ENCODE measurements around the gene RAX.

RAX gene

DNA sequence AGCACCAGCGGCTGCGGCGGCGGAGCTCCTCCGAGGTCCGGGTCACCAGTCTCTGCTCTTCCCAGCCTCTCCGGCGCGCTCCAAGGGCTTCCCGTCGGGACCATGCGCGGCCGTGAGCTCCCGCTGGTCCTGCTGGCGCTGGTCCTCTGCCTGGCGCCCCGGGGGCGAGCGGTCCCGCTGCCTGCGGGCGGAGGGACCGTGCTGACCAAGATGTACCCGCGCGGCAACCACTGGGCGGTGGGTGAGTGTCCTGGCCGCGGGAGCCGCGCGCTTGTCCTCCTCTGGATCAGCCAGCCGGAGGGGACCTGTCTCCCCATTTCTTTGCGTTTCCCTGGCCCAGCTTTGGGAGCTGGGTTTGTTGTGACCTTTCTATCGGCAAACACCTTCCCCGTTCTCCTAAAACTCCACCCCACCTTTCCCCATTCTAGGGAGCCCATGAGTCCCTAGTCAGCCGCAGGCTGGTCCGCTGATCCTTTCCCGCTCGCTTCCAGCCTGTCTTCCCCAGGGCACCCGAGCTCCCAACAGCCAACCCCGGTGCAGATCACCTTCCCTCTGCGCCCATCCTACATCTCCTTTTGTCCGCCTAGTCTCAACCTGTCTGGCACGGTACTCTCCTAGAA lies 53.0 kb downstream of the RAX start:
- Histone ChIP-seq H2BK120ac (ENCODE audit: insufficient read depth, low read length, poor library complexity) (no peak overlapping the region), H3K4ac (ENCODE audit: low read depth, low read length) (no peak overlapping the region), H2BK5ac (ENCODE audit: low read depth, low read length, poor library complexity) (no peak overlapping the region), H4K8ac (ENCODE audit: low read depth, low read length) (no peak overlapping the region), H3K36me3 (ENCODE audit: control insufficient read depth in 1 of 2, insufficient read depth in 2 of 2, low read length in 2 of 2) (no peaks in the 10 kb centered on the region), H3K79me1 (ENCODE audit: low read length) (no peaks in the 10 kb centered on the region), H3K18ac (ENCODE audit: low read length) (no peak overlapping the region), H3K14ac (ENCODE audit: low read length) (no peak overlapping the region), H3K4me1 (ENCODE audit: control insufficient read depth in 1 of 2, insufficient read depth in 2 of 2, low read length in 2 of 2) (no peaks in the 10 kb centered on the region), H2BK12ac (ENCODE audit: low read length) (no peak overlapping the region), H4K12ac (ENCODE audit: low read depth, low read length) (no peak overlapping the region), H3K9ac (ENCODE audit: low read length) (no peak overlapping the region), H3K4me2 (ENCODE audit: low read length) (peak overlapping the region; percentile 48), H3K27me3 (ENCODE audit: insufficient read depth, low read length) (peaks cover 47% of the 10 kb centered on the region), H3K23ac (ENCODE audit: low read length) (no peak overlapping the region), H4K91ac (ENCODE audit: low read depth, low read length) (no peak overlapping the region), H3K27ac (ENCODE audit: low read depth, low read length) (no peak overlapping the region), H3K79me2 (ENCODE audit: control insufficient read depth, insufficient read depth, low read length, poor library complexity) (no peaks in the 10 kb centered on the region), H3K4me3 (ENCODE audit: low read depth, low read length) (no peak overlapping the region), H2AFZ (ENCODE audit: insufficient read depth, low read length, poor library complexity) (no peak overlapping the region), H2AK5ac (ENCODE audit: low read length) (no peak overlapping the region), H3K9me3 (ENCODE audit: insufficient read depth, low read depth, low read length) (no peaks in the 10 kb centered on the region)
- WGBS (ENCODE audit: extremely low coverage, insufficient coverage, insufficient read length): no CpG with 5 or more reads among the region's 46 CpGs
- DNase-seq: no peak

DNA sequence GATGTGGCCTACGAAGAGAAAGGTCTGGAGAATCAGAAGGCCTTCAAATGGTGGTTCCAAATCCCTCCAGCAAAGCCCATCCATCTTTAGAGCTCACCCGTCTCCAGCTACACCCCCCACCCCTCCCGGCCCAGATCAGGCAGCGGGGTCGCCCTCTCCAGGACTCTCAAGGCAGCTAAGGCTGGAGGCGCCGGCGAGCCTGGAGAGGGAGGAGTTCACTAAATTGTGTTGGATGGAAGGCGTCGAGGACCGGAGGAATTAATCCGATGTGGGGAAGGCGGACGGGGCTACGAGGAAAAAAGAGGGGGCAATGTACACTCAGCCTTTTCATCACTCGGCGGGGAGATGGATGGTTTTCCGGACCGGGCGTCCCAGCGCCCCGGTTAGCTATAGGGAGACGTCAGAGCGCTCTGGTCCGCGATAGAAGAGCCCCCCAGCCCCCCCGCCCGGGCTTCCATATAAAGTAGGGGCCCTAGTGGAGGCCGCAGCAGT lies 53.5 kb downstream of the RAX start, which contains the start of gene GRP:
TSS of gene GRP (plus strand) at position 487 of the 492 bp plus-strand sequence. CDS start 108 bp downstream, outside the sequence.
- no peak within 1 kb of the TSS for H3K4ac ChIP-seq (ENCODE audit: low read depth, low read length)
- WGBS (ENCODE audit: extremely low coverage, insufficient coverage, insufficient read length): no CpG with 5 or more reads among the region's 29 CpGs
- no peaks in the 10 kb centered on the region for H3K9me3 ChIP-seq (ENCODE audit: insufficient read depth, low read depth, low read length)
- no peak within 1 kb of the TSS for H3K18ac ChIP-seq (ENCODE audit: low read length)
- H3K79me2 ChIP-seq (ENCODE audit: control insufficient read depth, insufficient read depth, low read length, poor library complexity): no peaks in the 10 kb centered on the region
- H4K91ac ChIP-seq (ENCODE audit: low read depth, low read length): no peak within 1 kb of the TSS
- H2AFZ ChIP-seq (ENCODE audit: insufficient read depth, low read length, poor library complexity): no peak within 1 kb of the TSS
- no peak within 1 kb of the TSS for H2BK5ac ChIP-seq (ENCODE audit: low read depth, low read length, poor library complexity)
- H3K4me1 ChIP-seq (ENCODE audit: control insufficient read depth in 1 of 2, insufficient read depth in 2 of 2, low read length in 2 of 2): no peaks in the 10 kb centered on the region
- no peak within 1 kb of the TSS for H3K23ac ChIP-seq (ENCODE audit: low read length)
- H2BK12ac ChIP-seq (ENCODE audit: low read length): no peak within 1 kb of the TSS
- H4K12ac ChIP-seq (ENCODE audit: low read depth, low read length): no peak within 1 kb of the TSS
- H2BK120ac ChIP-seq (ENCODE audit: insufficient read depth, low read length, poor library complexity): no peak within 1 kb of the TSS
- H3K79me1 ChIP-seq (ENCODE audit: low read length): no peaks in the 10 kb centered on the region
- H3K27me3 ChIP-seq (ENCODE audit: insufficient read depth, low read length): peaks cover 47% of the 10 kb centered on the region
- no peak within 1 kb of the TSS for H3K4me3 ChIP-seq (ENCODE audit: low read depth, low read length)
- no peak within 1 kb of the TSS for H3K27ac ChIP-seq (ENCODE audit: low read depth, low read length)
- H3K36me3 ChIP-seq (ENCODE audit: control insufficient read depth in 1 of 2, insufficient read depth in 2 of 2, low read length in 2 of 2): no peaks in the 10 kb centered on the region
- H2AK5ac ChIP-seq (ENCODE audit: low read length): no peak within 1 kb of the TSS
- H3K4me2 ChIP-seq (ENCODE audit: low read length): peak within 1 kb of the TSS; percentile 48
- no peak for DNase-seq
- H3K9ac ChIP-seq (ENCODE audit: low read length): no peak within 1 kb of the TSS
- no peak within 1 kb of the TSS for H4K8ac ChIP-seq (ENCODE audit: low read depth, low read length)
- no peak within 1 kb of the TSS for H3K14ac ChIP-seq (ENCODE audit: low read length)

DNA sequence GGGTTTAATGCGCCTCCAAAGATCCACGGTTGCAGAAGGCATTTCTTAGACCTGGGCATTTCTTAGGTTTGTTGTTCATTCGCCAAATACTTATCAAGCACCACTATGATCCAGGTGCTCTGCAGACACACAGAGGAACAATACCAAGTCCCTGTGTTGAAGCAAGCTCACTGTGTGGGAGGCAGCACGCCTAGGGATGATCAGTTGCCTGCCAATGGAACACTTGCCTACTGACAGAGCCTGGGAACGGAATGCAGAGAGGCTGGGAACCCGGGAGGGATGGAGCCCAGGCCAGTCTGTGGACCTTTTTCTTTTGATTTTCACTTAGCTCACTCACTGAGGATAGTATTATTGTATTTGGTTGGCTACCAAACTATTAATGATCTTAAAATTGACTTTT lies 55.2 kb downstream of the RAX start:
- no peaks in the 10 kb centered on the region for H3K36me3 ChIP-seq (ENCODE audit: control insufficient read depth in 1 of 2, insufficient read depth in 2 of 2, low read length in 2 of 2)
- no peak overlapping the region for H4K91ac ChIP-seq (ENCODE audit: low read depth, low read length)
- H2BK12ac ChIP-seq (ENCODE audit: low read length): no peak overlapping the region
- H3K4me3 ChIP-seq (ENCODE audit: low read depth, low read length): no peak overlapping the region
- no peak overlapping the region for H4K8ac ChIP-seq (ENCODE audit: low read depth, low read length)
- no peak overlapping the region for H2AFZ ChIP-seq (ENCODE audit: insufficient read depth, low read length, poor library complexity)
- no peak overlapping the region for H3K4me2 ChIP-seq (ENCODE audit: low read length)
- no peak overlapping the region for H2BK120ac ChIP-seq (ENCODE audit: insufficient read depth, low read length, poor library complexity)
- H3K18ac ChIP-seq (ENCODE audit: low read length): no peak overlapping the region
- H3K27ac ChIP-seq (ENCODE audit: low read depth, low read length): no peak overlapping the region
- peaks cover 41% of the 10 kb centered on the region for H3K27me3 ChIP-seq (ENCODE audit: insufficient read depth, low read length)
- H3K4ac ChIP-seq (ENCODE audit: low read depth, low read length): no peak overlapping the region
- no peaks in the 10 kb centered on the region for H3K79me2 ChIP-seq (ENCODE audit: control insufficient read depth, insufficient read depth, low read length, poor library complexity)
- no peak overlapping the region for H3K23ac ChIP-seq (ENCODE audit: low read length)
- H2AK5ac ChIP-seq (ENCODE audit: low read length): no peak overlapping the region
- H3K9ac ChIP-seq (ENCODE audit: low read length): no peak overlapping the region
- no CpG with 5 or more reads among the region's 6 CpGs for WGBS (ENCODE audit: extremely low coverage, insufficient coverage, insufficient read length)
- H3K14ac ChIP-seq (ENCODE audit: low read length): no peak overlapping the region
- no peaks in the 10 kb centered on the region for H3K4me1 ChIP-seq (ENCODE audit: control insufficient read depth in 1 of 2, insufficient read depth in 2 of 2, low read length in 2 of 2)
- no peak for DNase-seq
- H2BK5ac ChIP-seq (ENCODE audit: low read depth, low read length, poor library complexity): no peak overlapping the region
- no peaks in the 10 kb centered on the region for H3K79me1 ChIP-seq (ENCODE audit: low read length)
- no peak overlapping the region for H4K12ac ChIP-seq (ENCODE audit: low read depth, low read length)
- no peaks in the 10 kb centered on the region for H3K9me3 ChIP-seq (ENCODE audit: insufficient read depth, low read depth, low read length)

All from trophoblast cell (in vitro differentiated cells and primary cell).